IPS-NIHi11 (cell line): Measurements from ENCODE around the gene FGD4.

Source experiments
- DNase-seq: peaks from one replicate; pipeline ENCODE4 v3.0.0; 2012; ENCODE audit warnings: mixed read lengths, low spot score

Gene FGD4

GRCh38 chr12:32679920-32680237, 280.5 kb downstream of the FGD4 start:
- DNase-seq: no peak

- no peak for DNase-seq
Observed at GRCh38 chr12:32680787-32681186, 281.4 kb downstream of the FGD4 start.

GRCh38 chr12:32681272-32681671, 281.9 kb downstream of the FGD4 start:
- no peak for DNase-seq

- DNase-seq: no peak
Observed at GRCh38 chr12:32686340-32686739, 287.0 kb downstream of the FGD4 start.

GRCh38 chr12:32688786-32689185, 289.4 kb downstream of the FGD4 start:
- no peak for DNase-seq

GRCh38 chr12:32690927-32691326, 291.6 kb downstream of the FGD4 start:
- DNase-seq: no peak

- DNase-seq: no peak
Observed at GRCh38 chr12:32692358-32692757, 293.0 kb downstream of the FGD4 start.

GRCh38 chr12:32693036-32693435, 293.7 kb downstream of the FGD4 start:
- DNase-seq: no peak
